ENCODE data around the gene GRHL1.

GRHL1 gene

DNA sequence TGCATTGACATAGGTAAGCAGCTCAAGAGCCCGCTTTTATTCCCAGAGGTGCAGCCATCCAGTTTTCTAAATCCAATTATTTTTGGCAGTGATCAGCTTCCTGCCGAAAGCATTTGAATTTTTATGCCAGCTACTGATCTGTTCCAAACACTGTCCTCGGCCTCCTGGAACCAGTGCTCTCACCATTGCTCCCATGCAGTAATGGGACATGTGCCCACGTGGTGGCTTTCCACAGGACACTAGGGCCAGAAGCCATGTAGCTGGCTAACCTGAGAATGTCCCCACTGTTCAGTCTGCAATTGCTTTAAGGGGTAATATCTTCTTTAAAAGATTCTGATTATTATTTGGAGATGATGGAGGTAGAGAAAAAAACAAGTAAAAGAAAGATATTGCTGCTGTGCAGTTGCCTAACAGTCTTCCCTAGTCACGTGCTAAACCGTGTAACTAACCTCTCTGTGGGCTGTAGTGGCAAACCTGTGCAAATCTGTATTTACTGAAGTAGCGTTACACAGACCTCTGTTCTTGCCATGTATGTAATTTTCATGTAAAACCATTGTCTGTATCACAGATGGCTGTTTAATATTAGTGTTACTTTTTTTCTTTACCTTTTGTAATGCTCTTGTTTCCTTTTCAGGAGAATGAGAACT is 13.0 kb downstream of the GRHL1 start:
- in situ Hi-C loops (cut with MboI; ENCODE audit: low sequenced_read_pairs, unreplicated experiment) = no loop called here
- DNase-seq (ENCODE audit: low spot score) = no peak

DNA sequence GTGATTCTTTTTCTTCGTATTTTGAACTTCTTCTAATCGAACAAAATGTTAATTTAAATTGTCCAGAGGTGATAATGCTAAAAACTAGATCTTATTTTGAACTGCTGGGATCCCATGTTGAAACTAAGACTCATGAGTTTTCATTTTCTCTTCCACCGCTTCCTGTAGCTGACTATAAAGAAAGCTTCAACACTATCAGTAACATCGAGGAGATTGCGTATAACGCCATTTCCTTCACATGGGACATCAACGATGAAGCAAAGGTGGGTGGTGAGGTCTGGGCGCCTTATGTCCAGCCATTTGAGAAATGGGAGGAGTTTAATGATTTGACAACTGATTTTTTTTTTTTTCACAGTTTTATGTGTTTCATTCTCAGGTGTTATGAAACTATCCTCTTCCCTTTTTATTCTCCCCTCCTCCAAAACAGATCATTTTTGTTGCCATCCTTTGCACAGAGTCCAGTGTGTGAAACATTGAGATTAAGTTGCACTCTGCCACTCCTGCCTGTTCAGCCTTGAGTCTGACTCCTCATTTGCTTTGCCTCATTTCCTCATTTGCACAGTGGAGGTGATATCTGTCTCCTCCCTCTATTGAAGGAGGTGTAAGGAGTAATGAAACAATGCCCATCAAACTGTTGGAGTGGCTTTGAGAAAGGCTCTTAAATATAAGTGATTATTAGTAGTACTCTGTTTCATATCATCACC is 13.8 kb downstream of the GRHL1 start:
- in situ Hi-C loops (cut with MboI; ENCODE audit: low sequenced_read_pairs, unreplicated experiment) = no loop called here
- DNase-seq (ENCODE audit: low spot score) = no peak
- TF ChIP-seq, protein P1, sequence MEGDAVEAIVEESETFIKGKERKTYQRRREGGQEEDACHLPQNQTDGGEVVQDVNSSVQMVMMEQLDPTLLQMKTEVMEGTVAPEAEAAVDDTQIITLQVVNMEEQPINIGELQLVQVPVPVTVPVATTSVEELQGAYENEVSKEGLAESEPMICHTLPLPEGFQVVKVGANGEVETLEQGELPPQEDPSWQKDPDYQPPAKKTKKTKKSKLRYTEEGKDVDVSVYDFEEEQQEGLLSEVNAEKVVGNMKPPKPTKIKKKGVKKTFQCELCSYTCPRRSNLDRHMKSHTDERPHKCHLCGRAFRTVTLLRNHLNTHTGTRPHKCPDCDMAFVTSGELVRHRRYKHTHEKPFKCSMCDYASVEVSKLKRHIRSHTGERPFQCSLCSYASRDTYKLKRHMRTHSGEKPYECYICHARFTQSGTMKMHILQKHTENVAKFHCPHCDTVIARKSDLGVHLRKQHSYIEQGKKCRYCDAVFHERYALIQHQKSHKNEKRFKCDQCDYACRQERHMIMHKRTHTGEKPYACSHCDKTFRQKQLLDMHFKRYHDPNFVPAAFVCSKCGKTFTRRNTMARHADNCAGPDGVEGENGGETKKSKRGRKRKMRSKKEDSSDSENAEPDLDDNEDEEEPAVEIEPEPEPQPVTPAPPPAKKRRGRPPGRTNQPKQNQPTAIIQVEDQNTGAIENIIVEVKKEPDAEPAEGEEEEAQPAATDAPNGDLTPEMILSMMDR (IDR thresholded peaks at IDR 0.05; ENCODE audit: borderline replicate concordance, control extremely low read depth, extremely low read depth, insufficient read depth, missing control alignments) = no peak

More for the DNA sequence above, 13.0 kb downstream of the GRHL1 start:
- TF ChIP-seq, protein P1 (IDR thresholded peaks at IDR 0.05; ENCODE audit: borderline replicate concordance, control extremely low read depth, extremely low read depth, insufficient read depth, missing control alignments) = no peak

DNA sequence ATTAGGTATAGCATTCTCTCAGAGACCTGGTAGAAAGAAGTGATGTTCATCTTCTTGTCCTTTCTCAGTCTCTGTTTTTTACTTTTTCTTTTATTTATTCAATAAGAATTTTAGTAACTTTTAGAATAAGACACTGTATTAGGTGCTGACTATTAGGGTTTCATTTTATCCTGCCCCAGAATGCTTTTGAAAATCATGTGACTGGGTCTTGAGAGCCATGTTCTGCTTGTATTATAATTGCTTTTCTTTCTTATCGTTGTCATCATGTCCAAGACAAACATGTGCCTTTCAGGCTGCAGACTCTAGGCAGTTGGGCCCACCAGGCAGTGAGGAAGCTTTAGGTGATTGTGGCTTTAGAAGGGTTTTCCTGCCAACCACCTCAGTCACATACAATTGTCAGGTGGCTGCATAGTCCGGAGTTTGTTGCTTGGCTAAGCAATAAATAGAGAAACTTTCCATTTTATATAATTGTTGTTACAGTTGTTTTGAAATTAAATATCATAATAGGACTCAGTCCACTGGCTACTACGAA is 15.1 kb downstream of the GRHL1 start:
- TF ChIP-seq, protein P1 (IDR thresholded peaks at IDR 0.05; ENCODE audit: borderline replicate concordance, control extremely low read depth, extremely low read depth, insufficient read depth, missing control alignments) = no peak
- DNase-seq (ENCODE audit: low spot score) = no peak
- in situ Hi-C loops (cut with MboI; ENCODE audit: low sequenced_read_pairs, unreplicated experiment) = no loop called here

DNA sequence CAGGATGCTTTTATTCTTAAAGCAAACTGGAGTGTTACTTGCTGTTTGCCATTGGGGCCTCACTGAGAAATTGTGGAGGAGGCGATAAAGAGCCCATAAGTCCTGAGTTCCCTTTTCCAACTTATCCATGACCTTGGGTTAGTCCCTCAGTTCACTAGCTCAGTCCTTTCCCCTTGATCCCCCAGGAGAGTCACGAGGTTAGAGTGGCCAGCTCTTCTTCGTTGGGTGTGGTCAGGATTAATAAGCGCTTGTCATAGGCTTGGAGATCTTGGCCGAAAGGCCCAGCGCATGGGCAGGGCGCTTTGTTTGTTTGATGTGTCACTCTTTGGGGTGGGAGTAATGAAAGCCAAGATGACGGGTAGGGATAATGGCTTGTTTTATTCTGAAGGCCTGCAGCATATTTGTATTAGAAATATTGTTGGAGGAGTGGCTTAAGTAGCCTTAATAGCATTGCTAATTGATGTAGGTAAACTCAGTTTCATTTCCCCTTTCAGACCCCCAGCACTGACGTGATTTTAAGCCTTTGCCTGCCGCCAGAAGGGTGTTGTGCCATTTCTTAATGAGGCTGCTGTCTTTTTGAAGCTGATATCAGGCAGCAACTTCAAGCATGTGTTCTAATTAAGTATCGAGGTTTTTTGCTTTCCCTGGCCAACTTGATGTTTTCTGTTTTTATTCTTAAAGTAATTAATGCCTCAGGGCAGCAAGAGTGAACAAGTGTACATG is 15.7 kb downstream of the GRHL1 start:
- in situ Hi-C loops (cut with MboI; ENCODE audit: low sequenced_read_pairs, unreplicated experiment) = no loop called here
- TF ChIP-seq, protein P1 (IDR thresholded peaks at IDR 0.05; ENCODE audit: borderline replicate concordance, control extremely low read depth, extremely low read depth, insufficient read depth, missing control alignments) = no peak
- DNase-seq (ENCODE audit: low spot score) = peak; percentile 34

DNA sequence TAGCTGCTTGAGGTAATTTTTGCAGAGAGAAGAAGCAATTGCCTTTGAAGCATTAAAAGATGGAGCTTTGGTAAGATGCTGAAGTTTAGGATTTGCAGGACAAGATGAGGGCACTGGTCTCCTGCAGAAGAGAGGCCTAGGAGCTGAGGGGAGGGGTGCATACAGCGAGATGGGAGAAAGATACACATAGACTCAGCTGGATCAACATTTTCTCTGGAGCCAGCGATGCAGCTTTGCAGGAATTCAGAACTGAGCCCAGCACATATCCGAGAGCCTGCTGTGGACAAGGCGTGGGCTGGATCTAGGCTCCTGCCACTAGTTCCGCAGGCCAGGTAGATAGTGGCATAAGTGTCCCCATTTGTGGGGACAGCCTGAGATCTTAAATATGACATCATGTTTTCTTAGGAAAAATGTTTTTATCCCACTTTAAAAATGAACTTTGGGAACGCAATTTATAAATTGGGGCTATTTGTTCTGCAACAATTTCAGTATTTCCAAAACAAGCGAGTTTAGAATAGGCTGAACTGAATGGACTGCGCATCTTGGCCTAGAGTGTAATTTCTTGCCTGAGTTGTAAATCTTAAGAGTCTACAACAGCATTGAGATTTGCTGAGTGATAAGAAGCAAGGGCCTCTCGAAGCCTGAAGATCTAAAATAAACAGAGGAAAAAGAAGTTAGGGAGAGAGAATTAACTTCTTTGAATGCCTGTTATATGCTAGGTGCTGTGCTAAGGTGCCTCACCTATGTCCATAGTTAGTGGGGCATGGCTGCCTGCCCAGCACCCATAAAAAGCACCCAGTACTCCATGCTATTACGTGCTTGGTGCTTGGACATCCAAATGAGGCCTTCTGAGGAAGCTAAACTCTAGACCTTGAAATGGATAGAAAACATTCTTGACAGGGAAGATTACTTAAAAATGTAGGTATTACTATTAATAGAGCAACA is 17.3 kb downstream of the GRHL1 start:
- in situ Hi-C loops (cut with MboI; ENCODE audit: low sequenced_read_pairs, unreplicated experiment) = no loop called here
- DNase-seq (ENCODE audit: low spot score) = no peak
- TF ChIP-seq, protein P1 (IDR thresholded peaks at IDR 0.05; ENCODE audit: borderline replicate concordance, control extremely low read depth, extremely low read depth, insufficient read depth, missing control alignments) = no peak

Data from GM13976 (cell line).